HEK293 (cell line): ENCODE results near the gene CLDN1.

ENCODE experiments used
- CTCF ChIA-PET: fragments of 350-600 bp; formaldehyde crosslinking; extraction: SDS; loops from one replicate; lab custom pipeline; 2021; ENCODE audit warnings: antibody characterized with exemption; lab: Yijun Ruan, JAX
- POLR2A ChIA-PET: fragments of 300-600 bp; formaldehyde crosslinking; extraction: SDS; loops from one replicate; lab custom pipeline; 2020; ENCODE audit warnings: antibody characterized with exemption, inconsistent platforms; lab: Yijun Ruan, JAX
- H3K27ac ChIP-seq: fragments of 200-500 bp; sonication (Bioruptor generic); 2 replicates; pipeline ENCODE4 v1.5.1; 2014; ENCODE audit warnings: low read depth, low read length, control low read depth, inconsistent platforms; ENCODE audit errors: extremely low read depth
- H3K36me3 ChIP-seq, 2 experiments: fragments of 200-500 bp in 1 of 2; sonication (Bioruptor generic) in 1 of 2; 1 replicate in 1 of 2; 2 replicates in 1 of 2; pipeline ENCODE4 v1.5.1; 2014 to 2017; ENCODE audit warnings: inconsistent platforms in 2 of 2, low read length in 2 of 2; ENCODE audit not compliant: control insufficient read depth in 2 of 2, insufficient read depth in 1 of 2
- H3K4me1 ChIP-seq: fragments of 200-500 bp; sonication (Bioruptor generic); 2 replicates; pipeline ENCODE4 v1.5.1; 2014; ENCODE audit warnings: mild to moderate bottlenecking, low read length, inconsistent platforms; ENCODE audit not compliant: control insufficient read depth, insufficient read depth
- H3K4me3 ChIP-seq: 2 replicates; pipeline ENCODE4 v1.5.1; 2011; ENCODE audit warnings: low read depth, mild to moderate bottlenecking, control low read depth, low read length, moderate library complexity
- H3K9me3 ChIP-seq: fragments of 200-500 bp; sonication (Bioruptor generic); 2 replicates; pipeline ENCODE4 v1.5.1; 2014; ENCODE audit warnings: low read depth, low read length, inconsistent platforms; ENCODE audit not compliant: control insufficient read depth, insufficient read depth
- FEZF1 ChIP-seq: fragments of 450-650 bp; formaldehyde crosslinking; IDR thresholded peaks from 2 replicates; pipeline ENCODE4 v1.5.1; 2016; ENCODE audit warnings: missing biosample characterization, missing genetic modification characterization
- GLIS2 ChIP-seq: fragments of 450-650 bp; formaldehyde crosslinking; IDR thresholded peaks from 2 replicates; pipeline ENCODE4 v1.5.1; 2016; ENCODE audit warnings: missing biosample characterization, missing genetic modification characterization
- HOXD13 ChIP-seq: sonication (generic); formaldehyde crosslinking; IDR thresholded peaks from 2 replicates; pipeline ENCODE4 v1.8.0; 2022; ENCODE audit warnings: missing genetic modification reagents, borderline replicate concordance
- SCRT2 ChIP-seq: fragments of 450-650 bp; formaldehyde crosslinking; IDR thresholded peaks from 2 replicates; pipeline ENCODE4 v1.5.1; 2016; ENCODE audit warnings: missing biosample characterization, missing genetic modification characterization
- ZBTB1 ChIP-seq: fragments of 450-650 bp; formaldehyde crosslinking; IDR thresholded peaks from 2 replicates; pipeline ENCODE4 v1.5.1; 2016; ENCODE audit warnings: missing biosample characterization, missing genetic modification characterization
- ZBTB7A ChIP-seq: fragments of 450-650 bp; formaldehyde crosslinking; IDR thresholded peaks from 2 replicates; pipeline ENCODE4 v1.5.1; 2016; ENCODE audit warnings: low read depth, missing biosample characterization, missing genetic modification characterization
- ZFP37 ChIP-seq: fragments of 450-650 bp; formaldehyde crosslinking; IDR thresholded peaks from 2 replicates; pipeline ENCODE4 v1.5.1; 2016; ENCODE audit warnings: missing biosample characterization, missing genetic modification characterization
- ZNF114 ChIP-seq: fragments of 450-650 bp; formaldehyde crosslinking; IDR thresholded peaks from 2 replicates; pipeline ENCODE4 v1.5.0; 2017; ENCODE audit warnings: missing biosample characterization, missing genetic modification characterization
- ZNF140 ChIP-seq: fragments of 450-650 bp; formaldehyde crosslinking; IDR thresholded peaks from 2 replicates; pipeline ENCODE4 v1.5.1; 2016; ENCODE audit warnings: missing biosample characterization, missing genetic modification characterization
- ZNF175 ChIP-seq: fragments of 450-650 bp; formaldehyde crosslinking; IDR thresholded peaks from 2 replicates; pipeline ENCODE4 v1.5.1; 2016; ENCODE audit warnings: missing biosample characterization, missing genetic modification characterization
- ZNF391 ChIP-seq: fragments of 450-650 bp; formaldehyde crosslinking; IDR thresholded peaks from 2 replicates; pipeline ENCODE4 v1.5.1; 2016; ENCODE audit warnings: low read depth, missing biosample characterization, missing genetic modification characterization, borderline replicate concordance
- ZNF416 ChIP-seq: fragments of 450-650 bp; formaldehyde crosslinking; IDR thresholded peaks from 2 replicates; pipeline ENCODE4 v1.5.1; 2016; ENCODE audit warnings: missing biosample characterization, missing genetic modification characterization
- ZNF514 ChIP-seq: fragments of 450-650 bp; formaldehyde crosslinking; IDR thresholded peaks from 2 replicates; pipeline ENCODE4 v1.5.1; 2016; ENCODE audit warnings: missing biosample characterization, missing genetic modification characterization
- ZNF530 ChIP-seq: fragments of 450-650 bp; formaldehyde crosslinking; IDR thresholded peaks from 2 replicates; pipeline ENCODE4 v1.5.1; 2016; ENCODE audit warnings: low read depth, missing biosample characterization, missing genetic modification characterization
- ZNF707 ChIP-seq: fragments of 450-650 bp; formaldehyde crosslinking; IDR thresholded peaks from 2 replicates; pipeline ENCODE4 v1.5.1; 2016; ENCODE audit warnings: missing biosample characterization, missing genetic modification characterization
- TF ChIP-seq, protein P1 (sequence below): fragments of 450-650 bp; formaldehyde crosslinking; IDR thresholded peaks from 2 replicates; pipeline ENCODE4 v1.5.1; 2016; ENCODE audit warnings: missing biosample characterization, missing genetic modification characterization
- TF ChIP-seq, protein P2 (sequence below): fragments of 450-650 bp; formaldehyde crosslinking; IDR thresholded peaks from 2 replicates; pipeline ENCODE4 v1.5.1; 2017; ENCODE audit warnings: missing biosample characterization, missing genetic modification characterization
- TF ChIP-seq, protein P3 (sequence below): fragments of 450-650 bp; formaldehyde crosslinking; conservative IDR thresholded peaks from 2 replicates; pipeline ENCODE4 v1.5.1; 2016; ENCODE audit warnings: low read depth, missing biosample characterization, missing genetic modification characterization
- TF ChIP-seq, protein P4 (sequence below): fragments of 450-650 bp; formaldehyde crosslinking; IDR thresholded peaks from 2 replicates; pipeline ENCODE4 v1.5.1; 2017; ENCODE audit warnings: missing biosample characterization, missing genetic modification characterization
- TF ChIP-seq, protein P5 (sequence below): fragments of 450-650 bp; formaldehyde crosslinking; IDR thresholded peaks from 2 replicates; pipeline ENCODE4 v1.5.0; 2017; ENCODE audit warnings: missing biosample characterization, missing genetic modification characterization, borderline replicate concordance

Gene CLDN1

DNA sequence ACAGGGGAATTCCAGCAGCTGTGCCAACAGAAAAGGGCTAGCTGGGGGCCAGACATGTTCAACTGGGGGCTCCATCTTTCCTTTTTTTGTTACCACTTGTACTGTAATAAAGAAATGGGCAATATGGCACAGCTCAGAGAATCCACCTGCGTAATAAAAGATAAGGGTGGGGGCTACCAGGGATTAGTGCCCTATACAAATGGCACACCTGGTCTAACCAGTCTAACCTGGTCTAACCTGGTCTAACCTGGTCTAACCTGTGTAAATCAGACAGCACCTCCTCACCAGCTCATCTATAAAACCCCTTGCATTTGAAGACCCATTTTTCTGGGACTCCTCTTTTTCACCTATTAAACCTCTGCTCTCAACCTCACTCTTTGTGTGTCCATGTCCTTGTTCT, 39.5 kb upstream of the CLDN1 start:
- TF ChIP-seq ZNF175 (tag by site-specific recombination): no peak
- TF ChIP-seq, protein P1, sequence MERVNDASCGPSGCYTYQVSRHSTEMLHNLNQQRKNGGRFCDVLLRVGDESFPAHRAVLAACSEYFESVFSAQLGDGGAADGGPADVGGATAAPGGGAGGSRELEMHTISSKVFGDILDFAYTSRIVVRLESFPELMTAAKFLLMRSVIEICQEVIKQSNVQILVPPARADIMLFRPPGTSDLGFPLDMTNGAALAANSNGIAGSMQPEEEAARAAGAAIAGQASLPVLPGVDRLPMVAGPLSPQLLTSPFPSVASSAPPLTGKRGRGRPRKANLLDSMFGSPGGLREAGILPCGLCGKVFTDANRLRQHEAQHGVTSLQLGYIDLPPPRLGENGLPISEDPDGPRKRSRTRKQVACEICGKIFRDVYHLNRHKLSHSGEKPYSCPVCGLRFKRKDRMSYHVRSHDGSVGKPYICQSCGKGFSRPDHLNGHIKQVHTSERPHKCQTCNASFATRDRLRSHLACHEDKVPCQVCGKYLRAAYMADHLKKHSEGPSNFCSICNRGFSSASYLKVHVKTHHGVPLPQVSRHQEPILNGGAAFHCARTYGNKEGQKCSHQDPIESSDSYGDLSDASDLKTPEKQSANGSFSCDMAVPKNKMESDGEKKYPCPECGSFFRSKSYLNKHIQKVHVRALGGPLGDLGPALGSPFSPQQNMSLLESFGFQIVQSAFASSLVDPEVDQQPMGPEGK (tag by site-specific recombination): no peak
- TF ChIP-seq ZNF114: no peak
- TF ChIP-seq ZNF707: no peak
- TF ChIP-seq ZNF514 (tag by site-specific recombination): no peak
- TF ChIP-seq ZNF416: no peak
- TF ChIP-seq GLIS2 (tag by site-specific recombination): no peak
- TF ChIP-seq ZFP37 (tag by site-specific recombination): no peak
- H3K36me3 ChIP-seq: no peaks in the 10 kb centered on the region
- no peaks in the 10 kb centered on the region for H3K9me3 ChIP-seq
- H3K4me1 ChIP-seq: no peaks in the 10 kb centered on the region
- POLR2A ChIA-PET: no interaction called here
- H3K27ac ChIP-seq: no peak overlapping the region
- CTCF ChIA-PET: no interaction called here
- H3K4me3 ChIP-seq: no peak overlapping the region

DNA sequence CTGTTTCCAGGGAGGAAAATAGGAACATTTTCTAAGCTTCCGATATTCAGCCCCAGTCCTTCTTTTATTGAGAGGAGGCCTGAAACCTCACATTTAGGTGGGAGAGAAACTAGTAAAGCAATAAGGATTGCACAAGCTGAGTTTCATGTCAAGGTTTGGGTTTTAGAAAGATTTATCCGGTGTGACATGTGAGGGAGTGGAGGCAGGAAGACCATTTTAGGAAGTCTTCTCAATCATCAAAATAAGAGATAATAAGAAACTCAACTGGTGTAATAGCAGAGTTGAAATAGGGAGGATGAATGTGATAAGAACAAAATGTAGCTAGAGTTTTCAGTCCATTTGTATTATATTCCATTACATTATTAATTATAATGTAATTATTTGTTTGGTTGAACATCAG, 38.0 kb upstream of the CLDN1 start:
- H3K4me1 ChIP-seq: no peaks in the 10 kb centered on the region
- H3K4me3 ChIP-seq: no peak overlapping the region
- ChIA-PET CTCF (interaction anchor here (0.6 to 1.1 kb wide), 2 partner anchors 18 to 44 kb away, joined by 3 to 5 read pairs; no protein-coding TSS in a partner anchor), POLR2A (no interaction called here)
- H3K27ac ChIP-seq: no peak overlapping the region
- no peaks in the 10 kb centered on the region for H3K36me3 ChIP-seq
- no peaks in the 10 kb centered on the region for H3K9me3 ChIP-seq
- TF ChIP-seq, protein P2, sequence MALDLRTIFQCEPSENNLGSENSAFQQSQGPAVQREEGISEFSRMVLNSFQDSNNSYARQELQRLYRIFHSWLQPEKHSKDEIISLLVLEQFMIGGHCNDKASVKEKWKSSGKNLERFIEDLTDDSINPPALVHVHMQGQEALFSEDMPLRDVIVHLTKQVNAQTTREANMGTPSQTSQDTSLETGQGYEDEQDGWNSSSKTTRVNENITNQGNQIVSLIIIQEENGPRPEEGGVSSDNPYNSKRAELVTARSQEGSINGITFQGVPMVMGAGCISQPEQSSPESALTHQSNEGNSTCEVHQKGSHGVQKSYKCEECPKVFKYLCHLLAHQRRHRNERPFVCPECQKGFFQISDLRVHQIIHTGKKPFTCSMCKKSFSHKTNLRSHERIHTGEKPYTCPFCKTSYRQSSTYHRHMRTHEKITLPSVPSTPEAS (tag by site-specific recombination): no peak
- TF ChIP-seq, all 188 proteins: peak for 0

DNA sequence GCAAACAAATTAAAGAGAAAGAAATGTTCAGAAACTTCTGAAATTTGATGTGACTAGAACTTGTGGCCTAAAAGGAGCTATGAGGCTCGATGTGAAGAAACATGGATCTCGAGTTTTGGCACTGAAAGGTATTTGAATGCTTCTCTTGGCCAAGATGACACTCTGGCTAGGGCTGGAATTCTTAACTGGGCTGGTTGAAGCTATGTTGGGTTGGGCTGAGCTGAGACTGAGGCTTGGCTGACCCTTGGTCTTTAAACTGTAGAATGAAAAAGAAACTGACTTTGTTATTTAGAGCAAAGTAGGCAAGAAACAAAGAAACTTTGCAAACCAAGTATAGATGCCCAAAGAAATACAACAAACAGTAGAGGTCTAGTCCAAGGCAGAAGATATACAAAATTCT, 37.6 kb upstream of the CLDN1 start:
- ChIA-PET POLR2A (no interaction called here), CTCF (interaction anchor here (0.6 to 1.1 kb wide), 2 partner anchors 18 to 45 kb away, joined by 3 to 5 read pairs; no protein-coding TSS in a partner anchor)
- no peaks in the 10 kb centered on the region for H3K9me3 ChIP-seq
- no peak overlapping the region for H3K4me3 ChIP-seq
- no peak overlapping the region for H3K27ac ChIP-seq
- H3K36me3 ChIP-seq: no peaks in the 10 kb centered on the region
- no peaks in the 10 kb centered on the region for H3K4me1 ChIP-seq
- TF ChIP-seq HOXD13 (CRISPR knock-in tag) (no peak), SCRT2 (tag by site-specific recombination) (no peak), ZNF391 (tag by site-specific recombination) (no peak), FEZF1 (tag by site-specific recombination) (no peak), ZNF530 (tag by site-specific recombination) (no peak), ZNF175 (tag by site-specific recombination) (no peak), ZBTB7A (tag by site-specific recombination) (no peak), ZNF140 (tag by site-specific recombination) (no peak), ZBTB1 (tag by site-specific recombination) (no peak)
- TF ChIP-seq, protein P3, sequence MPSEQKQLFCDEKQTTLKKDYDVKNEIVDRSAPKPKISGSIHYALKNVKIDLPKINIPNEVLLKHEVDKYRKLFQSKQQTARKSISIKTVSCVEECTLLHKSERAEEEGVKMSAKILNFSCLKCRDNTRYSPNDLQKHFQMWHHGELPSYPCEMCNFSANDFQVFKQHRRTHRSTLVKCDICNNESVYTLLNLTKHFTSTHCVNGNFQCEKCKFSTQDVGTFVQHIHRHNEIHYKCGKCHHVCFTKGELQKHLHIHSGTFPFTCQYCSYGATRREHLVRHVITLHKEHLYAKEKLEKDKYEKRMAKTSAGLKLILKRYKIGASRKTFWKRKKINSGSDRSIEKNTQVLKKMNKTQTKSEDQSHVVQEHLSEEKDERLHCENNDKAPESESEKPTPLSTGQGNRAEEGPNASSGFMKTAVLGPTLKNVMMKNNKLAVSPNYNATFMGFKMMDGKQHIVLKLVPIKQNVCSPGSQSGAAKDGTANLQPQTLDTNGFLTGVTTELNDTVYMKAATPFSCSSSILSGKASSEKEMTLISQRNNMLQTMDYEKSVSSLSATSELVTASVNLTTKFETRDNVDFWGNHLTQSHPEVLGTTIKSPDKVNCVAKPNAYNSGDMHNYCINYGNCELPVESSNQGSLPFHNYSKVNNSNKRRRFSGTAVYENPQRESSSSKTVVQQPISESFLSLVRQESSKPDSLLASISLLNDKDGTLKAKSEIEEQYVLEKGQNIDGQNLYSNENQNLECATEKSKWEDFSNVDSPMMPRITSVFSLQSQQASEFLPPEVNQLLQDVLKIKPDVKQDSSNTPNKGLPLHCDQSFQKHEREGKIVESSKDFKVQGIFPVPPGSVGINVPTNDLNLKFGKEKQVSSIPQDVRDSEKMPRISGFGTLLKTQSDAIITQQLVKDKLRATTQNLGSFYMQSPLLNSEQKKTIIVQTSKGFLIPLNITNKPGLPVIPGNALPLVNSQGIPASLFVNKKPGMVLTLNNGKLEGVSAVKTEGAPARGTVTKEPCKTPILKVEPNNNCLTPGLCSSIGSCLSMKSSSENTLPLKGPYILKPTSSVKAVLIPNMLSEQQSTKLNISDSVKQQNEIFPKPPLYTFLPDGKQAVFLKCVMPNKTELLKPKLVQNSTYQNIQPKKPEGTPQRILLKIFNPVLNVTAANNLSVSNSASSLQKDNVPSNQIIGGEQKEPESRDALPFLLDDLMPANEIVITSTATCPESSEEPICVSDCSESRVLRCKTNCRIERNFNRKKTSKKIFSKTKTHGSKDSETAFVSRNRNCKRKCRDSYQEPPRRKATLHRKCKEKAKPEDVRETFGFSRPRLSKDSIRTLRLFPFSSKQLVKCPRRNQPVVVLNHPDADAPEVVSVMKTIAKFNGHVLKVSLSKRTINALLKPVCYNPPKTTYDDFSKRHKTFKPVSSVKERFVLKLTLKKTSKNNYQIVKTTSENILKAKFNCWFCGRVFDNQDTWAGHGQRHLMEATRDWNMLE (tag by site-specific recombination): no peak
- TF ChIP-seq, protein P4, sequence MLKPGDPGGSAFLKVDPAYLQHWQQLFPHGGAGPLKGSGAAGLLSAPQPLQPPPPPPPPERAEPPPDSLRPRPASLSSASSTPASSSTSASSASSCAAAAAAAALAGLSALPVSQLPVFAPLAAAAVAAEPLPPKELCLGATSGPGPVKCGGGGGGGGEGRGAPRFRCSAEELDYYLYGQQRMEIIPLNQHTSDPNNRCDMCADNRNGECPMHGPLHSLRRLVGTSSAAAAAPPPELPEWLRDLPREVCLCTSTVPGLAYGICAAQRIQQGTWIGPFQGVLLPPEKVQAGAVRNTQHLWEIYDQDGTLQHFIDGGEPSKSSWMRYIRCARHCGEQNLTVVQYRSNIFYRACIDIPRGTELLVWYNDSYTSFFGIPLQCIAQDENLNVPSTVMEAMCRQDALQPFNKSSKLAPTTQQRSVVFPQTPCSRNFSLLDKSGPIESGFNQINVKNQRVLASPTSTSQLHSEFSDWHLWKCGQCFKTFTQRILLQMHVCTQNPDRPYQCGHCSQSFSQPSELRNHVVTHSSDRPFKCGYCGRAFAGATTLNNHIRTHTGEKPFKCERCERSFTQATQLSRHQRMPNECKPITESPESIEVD (tag by site-specific recombination): no peak
- TF ChIP-seq, protein P5, sequence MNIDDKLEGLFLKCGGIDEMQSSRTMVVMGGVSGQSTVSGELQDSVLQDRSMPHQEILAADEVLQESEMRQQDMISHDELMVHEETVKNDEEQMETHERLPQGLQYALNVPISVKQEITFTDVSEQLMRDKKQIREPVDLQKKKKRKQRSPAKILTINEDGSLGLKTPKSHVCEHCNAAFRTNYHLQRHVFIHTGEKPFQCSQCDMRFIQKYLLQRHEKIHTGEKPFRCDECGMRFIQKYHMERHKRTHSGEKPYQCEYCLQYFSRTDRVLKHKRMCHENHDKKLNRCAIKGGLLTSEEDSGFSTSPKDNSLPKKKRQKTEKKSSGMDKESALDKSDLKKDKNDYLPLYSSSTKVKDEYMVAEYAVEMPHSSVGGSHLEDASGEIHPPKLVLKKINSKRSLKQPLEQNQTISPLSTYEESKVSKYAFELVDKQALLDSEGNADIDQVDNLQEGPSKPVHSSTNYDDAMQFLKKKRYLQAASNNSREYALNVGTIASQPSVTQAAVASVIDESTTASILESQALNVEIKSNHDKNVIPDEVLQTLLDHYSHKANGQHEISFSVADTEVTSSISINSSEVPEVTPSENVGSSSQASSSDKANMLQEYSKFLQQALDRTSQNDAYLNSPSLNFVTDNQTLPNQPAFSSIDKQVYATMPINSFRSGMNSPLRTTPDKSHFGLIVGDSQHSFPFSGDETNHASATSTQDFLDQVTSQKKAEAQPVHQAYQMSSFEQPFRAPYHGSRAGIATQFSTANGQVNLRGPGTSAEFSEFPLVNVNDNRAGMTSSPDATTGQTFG (tag by site-specific recombination): no peak
